Suprapubic skin (tissue), 4 donors: Measurements from ENCODE around the gene AKR7A3.

Experiments used
- CTCF ChIP-seq, 2 donors: fragments of 200-600 bp in 1 of 2; fragments of 450-650 bp in 1 of 2; sonication (generic) in 1 of 2; IDR thresholded peaks; one replicate each; pipeline ENCODE4 v1.5.1; 2016 to 2019; ENCODE audit warnings: antibody characterized with exemption in 2 of 2, mild to moderate bottlenecking in 1 of 2, moderate library complexity in 1 of 2
- POLR2A ChIP-seq, 2 donors: fragments of 450-650 bp; IDR thresholded peaks; one replicate each; pipeline ENCODE4 v1.6.1; 2017; ENCODE audit warnings: antibody characterized with exemption in 2 of 2, mild to moderate bottlenecking in 2 of 2, moderate library complexity in 2 of 2
- POLR2AphosphoS5 ChIP-seq, 3 donors: sonication (generic); formaldehyde crosslinking; IDR thresholded peaks; one replicate each; pipeline ENCODE4 v1.6.1; 2017; ENCODE audit warnings: antibody characterized with exemption in 3 of 3

DNA sequence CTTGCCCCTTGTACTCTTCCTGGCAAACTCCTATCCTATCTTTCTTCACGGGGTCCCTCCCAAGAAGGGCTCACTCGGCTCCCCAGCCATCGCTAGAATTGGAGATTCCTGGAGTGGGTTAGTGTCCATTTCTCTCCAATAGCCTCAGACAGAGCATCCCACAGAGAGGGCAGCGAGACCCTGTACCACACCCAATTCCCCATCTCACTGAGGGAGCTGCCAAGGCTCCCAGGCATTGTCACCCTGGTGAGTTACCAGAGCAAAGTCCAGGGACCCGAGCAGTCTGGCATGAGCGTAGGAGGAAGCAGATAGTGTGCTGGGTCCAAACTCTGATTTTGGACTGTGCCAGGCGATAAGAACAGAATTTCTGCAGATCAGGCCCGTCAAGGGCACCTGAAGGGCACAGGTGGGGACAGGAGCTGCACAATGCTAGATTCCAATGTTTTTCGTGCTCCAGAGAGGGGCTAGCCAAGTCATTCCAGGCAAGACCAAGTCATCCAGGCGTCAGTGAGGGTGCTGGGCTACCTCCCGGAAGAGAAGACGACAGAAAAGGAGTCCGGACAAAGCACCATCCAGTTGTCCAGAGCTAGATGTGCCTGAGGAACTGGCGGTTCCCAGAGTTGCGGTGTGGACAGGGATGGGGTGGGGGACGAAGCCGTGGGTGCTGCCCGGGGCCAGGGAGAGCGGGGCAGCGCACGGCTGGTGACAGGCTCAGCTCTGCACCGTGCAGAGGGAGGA, 15.3 kb downstream of the AKR7A3 start:
- no peak for TF ChIP-seq CTCF (IDR thresholded peaks at IDR 0.05)
- no peak for TF ChIP-seq POLR2AphosphoS5 (IDR thresholded peaks at IDR 0.05)
- TF ChIP-seq POLR2A (IDR thresholded peaks at IDR 0.05), result no peak
